WTC11 (cell line): Measurements from ENCODE around the gene SH3PXD2A. TPM values are rescaled to one million over a fixed set of nuclear protein-coding genes. Genes with fewer than 3 reads are reported as not detected.

Source experiments
- ATAC-seq: fragments of 200-7000 bp; cut with Tn5 transposase; 2 replicates; pipeline ENCODE4 v1.10.0; 2021; ENCODE audit warnings: mild to moderate bottlenecking, moderate library complexity
- CTCF ChIA-PET: fragments of 300-600 bp; sonication (Branson Sonifier 250); formaldehyde crosslinking; loops from one replicate; lab custom pipeline; 2021; ENCODE audit warnings: antibody characterized with exemption; lab: Charles Lee
- POLR2A ChIA-PET: fragments of 350-600 bp; sonication (Branson Sonifier 250); formaldehyde crosslinking; loops from one replicate; lab custom pipeline; 2021; ENCODE audit warnings: antibody characterized with exemption; lab: Charles Lee
- DNase-seq: peaks from one replicate; pipeline ENCODE4 v3.0.0; 2021; ENCODE audit warnings: low spot score
- H3K27ac Mint-ChIP-seq: 2 replicates; pipeline ENCODE4 v1.8.0; 2021; ENCODE audit warnings: mixed read lengths
- H3K27me3 Mint-ChIP-seq: 2 replicates; pipeline ENCODE4 v1.8.0; 2021; ENCODE audit warnings: low read depth, mild to moderate bottlenecking, moderate library complexity, mixed read lengths
- H3K36me3 Mint-ChIP-seq: 2 replicates; pipeline ENCODE4 v1.8.0; 2021; ENCODE audit warnings: mixed read lengths
- H3K4me1 Mint-ChIP-seq: 2 replicates; pipeline ENCODE4 v1.8.0; 2022; ENCODE audit warnings: mixed read lengths
- H3K4me3 Mint-ChIP-seq: 2 replicates; pipeline ENCODE4 v1.8.0; 2021; ENCODE audit warnings: mild to moderate bottlenecking, moderate library complexity, mixed read lengths
- H3K9me3 Mint-ChIP-seq: 2 replicates; pipeline ENCODE4 v1.8.0; 2021; ENCODE audit warnings: mixed read lengths
- ELF4 ChIP-seq: sonication (generic); formaldehyde crosslinking; IDR thresholded peaks from 2 replicates; pipeline ENCODE4 v1.8.1; 2022; ENCODE audit warnings: low read depth, mild to moderate bottlenecking, moderate library complexity, missing genetic modification reagents
- EMX1 ChIP-seq: fragments of 250-450 bp; sonication (Bioruptor Pico); IDR thresholded peaks from 2 replicates; pipeline ENCODE4 v1.8.0; 2021; ENCODE audit warnings: mild to moderate bottlenecking
- ESRRA ChIP-seq: sonication (generic); formaldehyde crosslinking; IDR thresholded peaks from 2 replicates; pipeline ENCODE4 v1.8.1; 2022; ENCODE audit warnings: mild to moderate bottlenecking, missing genetic modification reagents, borderline replicate concordance
- FOXK1 ChIP-seq: sonication (generic); formaldehyde crosslinking; IDR thresholded peaks from 2 replicates; pipeline ENCODE4 v1.8.0; 2022; ENCODE audit warnings: mild to moderate bottlenecking, moderate library complexity, missing genetic modification reagents
- GABPB1 ChIP-seq: sonication (generic); formaldehyde crosslinking; IDR thresholded peaks from 2 replicates; pipeline ENCODE4 v1.8.1; 2023; ENCODE audit warnings: mild to moderate bottlenecking, missing genetic modification reagents
- NFATC4 ChIP-seq: fragments of 250-450 bp; sonication (Bioruptor Pico); IDR thresholded peaks from 2 replicates; pipeline ENCODE4 v1.9.0; 2021; ENCODE audit warnings: mild to moderate bottlenecking
- NFE2L1 ChIP-seq: sonication (generic); formaldehyde crosslinking; IDR thresholded peaks from 2 replicates; pipeline ENCODE4 v1.8.1; 2023; ENCODE audit warnings: missing genetic modification reagents
- NR2C2 ChIP-seq: sonication (generic); formaldehyde crosslinking; IDR thresholded peaks from 2 replicates; pipeline ENCODE4 v1.8.0; 2022; ENCODE audit warnings: mild to moderate bottlenecking, missing genetic modification reagents
- OVOL2 ChIP-seq: fragments of 250-450 bp; sonication (Bioruptor Pico); IDR thresholded peaks from 2 replicates; pipeline ENCODE4 v1.9.0; 2021; ENCODE audit warnings: mild to moderate bottlenecking, borderline replicate concordance
- RELA ChIP-seq: sonication (generic); formaldehyde crosslinking; IDR thresholded peaks from 2 replicates; pipeline ENCODE4 v1.8.1; 2022; ENCODE audit warnings: missing genetic modification reagents, mild to moderate bottlenecking, borderline replicate concordance
- ZNF121 ChIP-seq: sonication (generic); formaldehyde crosslinking; IDR thresholded peaks from 2 replicates; pipeline ENCODE4 v1.8.0; 2023; ENCODE audit warnings: missing genetic modification reagents
- ZNF317 ChIP-seq: sonication (generic); formaldehyde crosslinking; IDR thresholded peaks from 2 replicates; pipeline ENCODE4 v1.8.1; 2023; ENCODE audit warnings: low read depth, mild to moderate bottlenecking, moderate library complexity, missing genetic modification reagents, borderline replicate concordance
- ZNF423 ChIP-seq: fragments of 250-450 bp; sonication (Bioruptor Pico); IDR thresholded peaks from 2 replicates; pipeline ENCODE4 v2.1.2; 2022; ENCODE audit warnings: mild to moderate bottlenecking, moderate library complexity
- total RNA-seq: library from RNA; stranded (reverse); gene quantifications from 3 replicates; pipeline ENCODE4 v1.2.3, GENCODE V29; 2021
- TF ChIP-seq, protein P1 (sequence below): sonication (generic); formaldehyde crosslinking; IDR thresholded peaks from 2 replicates; pipeline ENCODE4 v1.8.0; 2023; ENCODE audit warnings: missing genetic modification reagents, mild to moderate bottlenecking, borderline replicate concordance
- TF ChIP-seq, protein P2 (sequence below): sonication (generic); formaldehyde crosslinking; IDR thresholded peaks from 2 replicates; pipeline ENCODE4 v1.8.1; 2022; ENCODE audit warnings: missing genetic modification reagents, borderline replicate concordance
- TF ChIP-seq, protein P3 (sequence below): fragments of 250-450 bp; sonication (Bioruptor Pico); IDR thresholded peaks from 2 replicates; pipeline ENCODE4 v1.8.0; 2021; ENCODE audit warnings: mild to moderate bottlenecking
- TF ChIP-seq, protein P4 (sequence below): sonication (generic); formaldehyde crosslinking; IDR thresholded peaks from 2 replicates; pipeline ENCODE4 v1.8.0; 2022; ENCODE audit warnings: mild to moderate bottlenecking, missing genetic modification reagents
- TF ChIP-seq, protein P5 (sequence below): sonication (generic); formaldehyde crosslinking; IDR thresholded peaks from 2 replicates; pipeline ENCODE4 v1.8.0; 2022; ENCODE audit warnings: mild to moderate bottlenecking, missing genetic modification reagents

SH3PXD2A gene
- total RNA-seq, 1 experiment from 2014 or later = 15.7 TPM

DNA sequence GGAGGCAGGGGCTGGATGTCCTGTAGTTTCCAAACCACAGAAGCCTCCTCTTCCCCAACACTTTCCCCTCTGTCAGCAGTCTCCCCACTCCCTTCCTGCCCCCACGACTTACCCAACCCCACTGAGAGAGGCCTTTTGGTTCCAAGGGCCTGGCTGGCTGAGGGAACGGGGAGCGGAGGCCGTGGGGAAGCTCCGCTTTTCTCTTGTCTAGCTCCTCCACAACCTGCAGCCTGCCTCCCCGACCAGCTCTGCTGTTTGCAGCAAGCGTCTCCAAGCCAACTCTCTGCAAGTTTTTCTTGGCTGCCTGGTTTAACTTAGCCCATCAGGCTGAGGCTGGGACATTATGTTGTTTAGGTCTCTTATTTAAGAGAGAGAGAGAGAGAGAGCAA, 235.0 kb downstream of the SH3PXD2A start (continued):
- TF ChIP-seq ZNF317 (CRISPR knock-in tag) = no peak

DNA sequence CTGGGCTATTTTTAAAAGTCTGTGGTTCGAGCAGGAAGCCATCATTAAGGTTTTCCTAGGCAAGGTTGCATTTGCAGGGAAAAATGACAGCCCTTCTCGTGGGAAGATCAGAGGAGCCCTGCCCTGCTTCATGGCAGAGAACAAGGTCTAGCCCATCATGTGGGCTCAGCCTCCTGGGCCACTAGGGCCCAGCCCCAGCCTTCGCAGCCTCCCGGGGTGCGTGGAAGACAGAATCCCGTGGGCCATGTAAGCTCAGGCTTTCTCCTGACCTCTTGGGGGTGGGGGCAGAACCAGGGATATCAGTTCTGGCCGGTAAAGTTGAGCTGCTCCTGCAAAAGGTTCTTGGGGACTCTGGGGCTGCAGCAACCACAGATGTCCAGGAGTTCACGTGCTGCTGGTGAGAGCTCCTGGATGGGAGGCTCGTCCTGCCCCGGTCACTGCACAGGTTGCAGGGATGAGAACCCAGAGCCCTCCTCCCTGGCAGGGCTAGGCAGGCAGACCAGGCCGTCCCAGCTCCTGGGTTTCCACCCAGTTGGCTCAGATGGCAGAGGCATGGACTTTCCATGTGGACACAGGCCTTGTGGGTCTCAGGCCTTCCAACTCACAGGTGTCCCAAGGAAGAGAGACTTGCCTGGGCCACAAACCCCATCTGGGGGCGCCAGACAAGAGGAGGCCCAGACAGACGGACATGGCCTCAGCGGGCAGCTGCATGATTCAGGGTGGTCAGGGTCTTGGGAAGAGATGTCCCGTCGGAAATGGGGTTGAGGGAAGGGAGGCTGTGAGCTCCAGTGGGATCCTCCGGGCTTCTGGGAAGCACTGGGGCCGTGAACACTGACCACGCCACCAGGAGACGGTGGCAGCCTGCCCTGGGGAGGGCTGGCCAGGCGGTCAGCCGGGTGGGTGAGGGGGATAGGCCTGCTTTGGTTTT, 235.7 kb downstream of the SH3PXD2A start:
- ChIA-PET CTCF (interaction anchor here (0.5 to 2.4 kb wide), 8 partner anchors 11 to 93 kb away, joined by 3 to 15 read pairs (median 4); no protein-coding TSS in a partner anchor), POLR2A (no interaction called here)
- Mint-ChIP-seq H3K36me3 (no peaks in the 10 kb centered on the region), H3K27me3 (no peaks in the 10 kb centered on the region), H3K4me1 (peaks cover 9% of the 10 kb centered on the region), H3K9me3 (no peaks in the 10 kb centered on the region), H3K27ac (peak overlapping the region; percentile 53; the same call in 1 of the 2 replicates), H3K4me3 (no peak overlapping the region)
- no peak for TF ChIP-seq ESRRA (CRISPR knock-in tag)
- TF ChIP-seq OVOL2 (CRISPR knock-in tag) = no peak
- TF ChIP-seq ZNF423 = no peak
- TF ChIP-seq NR2C2 (CRISPR knock-in tag) = no peak
- TF ChIP-seq, protein P1, sequence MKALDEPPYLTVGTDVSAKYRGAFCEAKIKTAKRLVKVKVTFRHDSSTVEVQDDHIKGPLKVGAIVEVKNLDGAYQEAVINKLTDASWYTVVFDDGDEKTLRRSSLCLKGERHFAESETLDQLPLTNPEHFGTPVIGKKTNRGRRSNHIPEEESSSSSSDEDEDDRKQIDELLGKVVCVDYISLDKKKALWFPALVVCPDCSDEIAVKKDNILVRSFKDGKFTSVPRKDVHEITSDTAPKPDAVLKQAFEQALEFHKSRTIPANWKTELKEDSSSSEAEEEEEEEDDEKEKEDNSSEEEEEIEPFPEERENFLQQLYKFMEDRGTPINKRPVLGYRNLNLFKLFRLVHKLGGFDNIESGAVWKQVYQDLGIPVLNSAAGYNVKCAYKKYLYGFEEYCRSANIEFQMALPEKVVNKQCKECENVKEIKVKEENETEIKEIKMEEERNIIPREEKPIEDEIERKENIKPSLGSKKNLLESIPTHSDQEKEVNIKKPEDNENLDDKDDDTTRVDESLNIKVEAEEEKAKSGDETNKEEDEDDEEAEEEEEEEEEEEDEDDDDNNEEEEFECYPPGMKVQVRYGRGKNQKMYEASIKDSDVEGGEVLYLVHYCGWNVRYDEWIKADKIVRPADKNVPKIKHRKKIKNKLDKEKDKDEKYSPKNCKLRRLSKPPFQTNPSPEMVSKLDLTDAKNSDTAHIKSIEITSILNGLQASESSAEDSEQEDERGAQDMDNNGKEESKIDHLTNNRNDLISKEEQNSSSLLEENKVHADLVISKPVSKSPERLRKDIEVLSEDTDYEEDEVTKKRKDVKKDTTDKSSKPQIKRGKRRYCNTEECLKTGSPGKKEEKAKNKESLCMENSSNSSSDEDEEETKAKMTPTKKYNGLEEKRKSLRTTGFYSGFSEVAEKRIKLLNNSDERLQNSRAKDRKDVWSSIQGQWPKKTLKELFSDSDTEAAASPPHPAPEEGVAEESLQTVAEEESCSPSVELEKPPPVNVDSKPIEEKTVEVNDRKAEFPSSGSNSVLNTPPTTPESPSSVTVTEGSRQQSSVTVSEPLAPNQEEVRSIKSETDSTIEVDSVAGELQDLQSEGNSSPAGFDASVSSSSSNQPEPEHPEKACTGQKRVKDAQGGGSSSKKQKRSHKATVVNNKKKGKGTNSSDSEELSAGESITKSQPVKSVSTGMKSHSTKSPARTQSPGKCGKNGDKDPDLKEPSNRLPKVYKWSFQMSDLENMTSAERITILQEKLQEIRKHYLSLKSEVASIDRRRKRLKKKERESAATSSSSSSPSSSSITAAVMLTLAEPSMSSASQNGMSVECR = no peak
- TF ChIP-seq, protein P2, sequence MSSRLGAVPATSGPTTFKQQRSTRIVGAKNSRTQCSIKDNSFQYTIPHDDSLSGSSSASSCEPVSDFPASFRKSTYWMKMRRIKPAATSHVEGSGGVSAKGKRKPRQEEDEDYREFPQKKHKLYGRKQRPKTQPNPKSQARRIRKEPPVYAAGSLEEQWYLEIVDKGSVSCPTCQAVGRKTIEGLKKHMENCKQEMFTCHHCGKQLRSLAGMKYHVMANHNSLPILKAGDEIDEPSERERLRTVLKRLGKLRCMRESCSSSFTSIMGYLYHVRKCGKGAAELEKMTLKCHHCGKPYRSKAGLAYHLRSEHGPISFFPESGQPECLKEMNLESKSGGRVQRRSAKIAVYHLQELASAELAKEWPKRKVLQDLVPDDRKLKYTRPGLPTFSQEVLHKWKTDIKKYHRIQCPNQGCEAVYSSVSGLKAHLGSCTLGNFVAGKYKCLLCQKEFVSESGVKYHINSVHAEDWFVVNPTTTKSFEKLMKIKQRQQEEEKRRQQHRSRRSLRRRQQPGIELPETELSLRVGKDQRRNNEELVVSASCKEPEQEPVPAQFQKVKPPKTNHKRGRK (CRISPR knock-in tag) = no peak
- TF ChIP-seq EMX1 (CRISPR knock-in tag) = no peak
- no peak for TF ChIP-seq RELA (CRISPR knock-in tag)
- TF ChIP-seq, protein P3, sequence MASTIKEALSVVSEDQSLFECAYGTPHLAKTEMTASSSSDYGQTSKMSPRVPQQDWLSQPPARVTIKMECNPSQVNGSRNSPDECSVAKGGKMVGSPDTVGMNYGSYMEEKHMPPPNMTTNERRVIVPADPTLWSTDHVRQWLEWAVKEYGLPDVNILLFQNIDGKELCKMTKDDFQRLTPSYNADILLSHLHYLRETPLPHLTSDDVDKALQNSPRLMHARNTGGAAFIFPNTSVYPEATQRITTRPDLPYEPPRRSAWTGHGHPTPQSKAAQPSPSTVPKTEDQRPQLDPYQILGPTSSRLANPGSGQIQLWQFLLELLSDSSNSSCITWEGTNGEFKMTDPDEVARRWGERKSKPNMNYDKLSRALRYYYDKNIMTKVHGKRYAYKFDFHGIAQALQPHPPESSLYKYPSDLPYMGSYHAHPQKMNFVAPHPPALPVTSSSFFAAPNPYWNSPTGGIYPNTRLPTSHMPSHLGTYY (CRISPR knock-in tag) = no peak
- ATAC-seq (no peak), DNase-seq (no peak)

DNA sequence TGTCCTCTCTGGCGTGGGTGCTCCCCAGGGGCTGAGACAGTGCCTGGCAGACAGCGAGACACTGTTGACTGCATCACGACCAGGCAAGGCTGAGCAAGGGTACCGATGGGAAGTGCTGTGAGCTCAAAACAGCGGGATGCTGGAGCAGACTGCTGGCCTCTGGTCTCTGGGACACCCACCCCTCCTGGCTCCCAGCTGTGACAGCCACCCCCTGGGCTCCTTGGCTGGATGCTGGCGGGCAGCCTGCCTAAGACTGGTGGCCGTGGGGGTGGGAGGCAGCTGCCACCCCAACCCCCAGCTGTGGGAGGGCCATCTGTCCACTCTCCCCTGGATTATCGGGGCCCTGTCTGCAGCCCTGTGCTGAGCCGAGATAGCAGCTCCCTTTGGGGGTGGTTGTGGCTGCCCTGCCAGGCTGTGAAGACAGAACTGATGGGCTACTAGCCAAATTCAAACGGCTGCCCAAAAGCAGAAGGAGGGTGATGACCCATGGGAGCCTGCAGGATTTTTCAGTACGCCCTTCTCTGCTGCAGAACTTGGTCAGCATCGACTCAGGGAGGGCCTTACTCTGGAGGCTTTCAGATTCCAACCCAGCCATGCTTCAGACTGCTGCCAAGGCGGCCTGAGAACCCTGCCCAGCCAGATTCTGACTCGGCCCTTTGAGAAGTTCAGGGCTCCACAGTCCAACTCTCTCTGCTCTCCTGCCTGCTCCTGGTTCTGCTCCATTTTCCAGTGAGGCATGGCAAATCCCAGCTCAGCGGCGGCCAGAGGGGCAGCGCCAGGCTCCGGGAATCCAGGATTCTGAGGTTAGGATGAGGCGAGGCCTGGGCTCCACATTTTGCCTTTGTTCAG, 236.6 kb downstream of the SH3PXD2A start:
- Mint-ChIP-seq H3K9me3 (no peaks in the 10 kb centered on the region), H3K4me3 (no peak overlapping the region), H3K27ac (no peak overlapping the region), H3K4me1 (peaks cover 10% of the 10 kb centered on the region), H3K36me3 (no peaks in the 10 kb centered on the region), H3K27me3 (no peaks in the 10 kb centered on the region)
- CTCF ChIA-PET = interaction anchor here (0.9 to 1.6 kb wide), 5 partner anchors 12 to 68 kb away, joined by 3 to 9 read pairs (median 3); no protein-coding TSS in a partner anchor
- TF ChIP-seq, protein P4, sequence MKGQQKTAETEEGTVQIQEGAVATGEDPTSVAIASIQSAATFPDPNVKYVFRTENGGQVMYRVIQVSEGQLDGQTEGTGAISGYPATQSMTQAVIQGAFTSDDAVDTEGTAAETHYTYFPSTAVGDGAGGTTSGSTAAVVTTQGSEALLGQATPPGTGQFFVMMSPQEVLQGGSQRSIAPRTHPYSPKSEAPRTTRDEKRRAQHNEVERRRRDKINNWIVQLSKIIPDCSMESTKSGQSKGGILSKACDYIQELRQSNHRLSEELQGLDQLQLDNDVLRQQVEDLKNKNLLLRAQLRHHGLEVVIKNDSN (CRISPR knock-in tag) = no peak
- TF ChIP-seq FOXK1 (CRISPR knock-in tag) (no peak), ELF4 (CRISPR knock-in tag) (no peak), ZNF121 (CRISPR knock-in tag) (no peak), NFE2L1 (CRISPR knock-in tag) (no peak), ZNF423 (no peak), GABPB1 (no peak), NFATC4 (CRISPR knock-in tag) (no peak)
- TF ChIP-seq, protein P3 (CRISPR knock-in tag) = no peak
- TF ChIP-seq, protein P5, sequence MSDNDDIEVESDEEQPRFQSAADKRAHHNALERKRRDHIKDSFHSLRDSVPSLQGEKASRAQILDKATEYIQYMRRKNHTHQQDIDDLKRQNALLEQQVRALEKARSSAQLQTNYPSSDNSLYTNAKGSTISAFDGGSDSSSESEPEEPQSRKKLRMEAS (CRISPR knock-in tag) = no peak
- DNase-seq (no peak), ATAC-seq (no peak)
- POLR2A ChIA-PET = no interaction called here
